HG02870 (cell line): ENCODE measurements around the gene TRIM59.
"Not testable (repeated sequence)": the region's sequence is repeated elsewhere in the genome, so short reads cannot be mapped to it uniquely, and the experiment has no call there.

ENCODE experiments used
- ATAC-seq: cut with Tn5 transposase; IDR thresholded peaks from one replicate; pipeline ENCODE4 v1.9.1; 2021; ENCODE audit warnings: mild to moderate bottlenecking, moderate library complexity; ENCODE audit not compliant: unreplicated experiment

The TRIM59 gene

DNA sequence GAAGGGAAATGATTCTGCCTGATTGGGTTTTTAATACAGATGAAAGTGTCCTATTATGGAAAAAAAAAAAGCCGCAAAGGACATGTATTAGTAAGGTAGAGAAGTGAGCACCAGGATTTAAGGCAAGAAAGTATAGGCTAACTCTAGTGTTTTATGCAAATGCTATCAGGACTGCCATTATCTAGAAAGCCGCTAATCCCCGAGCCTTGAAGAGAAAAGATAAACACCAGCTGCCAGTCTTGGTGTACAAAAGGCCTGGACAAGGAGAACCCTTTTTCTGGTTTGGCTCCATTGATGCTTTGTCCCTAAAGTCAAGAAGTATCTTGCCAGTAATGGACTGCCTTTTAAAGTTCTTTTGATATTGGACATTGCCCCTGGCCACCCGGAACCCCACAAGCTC, 8.6 kb upstream of the TRIM59 start:
- ATAC-seq = no peak

DNA sequence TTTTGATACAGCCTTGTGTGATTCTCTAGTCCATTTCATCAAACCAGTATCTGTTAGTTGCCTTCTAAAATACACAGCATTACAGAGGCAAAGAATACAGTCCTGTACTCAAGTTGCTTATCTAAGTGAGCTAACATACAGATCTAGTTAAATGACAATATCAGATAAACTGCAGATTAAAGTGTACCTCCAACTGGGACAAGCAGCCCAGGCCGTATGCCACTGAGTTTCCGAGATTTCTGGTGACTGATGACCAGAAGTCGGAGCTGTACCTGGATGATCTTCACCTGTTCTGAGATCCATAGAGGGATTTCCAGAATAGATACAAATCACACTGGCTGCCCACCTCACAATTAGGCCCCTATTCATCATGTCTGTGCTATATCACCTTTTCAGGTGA, 6.3 kb upstream of the TRIM59 start:
- ATAC-seq = no peak

DNA sequence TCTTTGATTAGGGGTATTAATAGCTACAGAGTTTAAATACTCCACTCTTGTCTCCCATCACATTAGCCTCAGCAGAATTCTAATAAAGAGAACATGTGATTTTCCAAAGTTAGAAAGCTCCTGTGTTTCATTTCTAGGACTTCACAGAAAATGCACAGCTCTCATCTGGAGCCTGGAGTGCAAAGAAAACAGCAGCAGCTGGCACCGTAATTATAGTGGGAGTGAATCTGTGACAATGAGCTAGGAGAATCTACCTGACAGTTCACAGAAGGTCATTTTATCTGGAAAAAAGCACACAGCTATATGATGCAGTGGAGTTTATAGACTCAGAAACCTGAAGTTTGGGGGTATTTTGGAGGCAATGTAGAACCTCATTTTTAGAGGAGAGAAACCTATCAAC, 5.4 kb upstream of the TRIM59 start:
- no peak for ATAC-seq

DNA sequence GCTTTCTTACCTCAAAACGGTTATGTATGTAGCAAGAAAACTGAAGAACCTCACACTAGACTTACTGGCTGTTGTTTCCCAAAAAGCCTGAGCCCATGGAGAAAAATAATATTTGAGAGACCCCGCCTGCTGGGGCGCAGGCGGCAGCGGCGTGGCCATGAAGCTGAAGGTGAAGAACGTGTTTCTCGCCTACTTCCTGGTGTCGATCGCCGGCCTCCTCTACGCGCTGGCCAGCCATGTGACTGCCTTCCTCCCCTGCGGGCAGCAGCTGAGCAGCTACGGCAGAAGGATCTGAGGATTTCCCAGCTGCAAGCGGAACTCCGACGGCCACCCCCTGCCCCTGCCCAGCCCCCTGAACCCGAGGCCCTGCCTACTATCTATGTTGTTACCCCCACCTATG, 2.7 kb upstream of the TRIM59 start:
- ATAC-seq = not testable (repeated sequence)

DNA sequence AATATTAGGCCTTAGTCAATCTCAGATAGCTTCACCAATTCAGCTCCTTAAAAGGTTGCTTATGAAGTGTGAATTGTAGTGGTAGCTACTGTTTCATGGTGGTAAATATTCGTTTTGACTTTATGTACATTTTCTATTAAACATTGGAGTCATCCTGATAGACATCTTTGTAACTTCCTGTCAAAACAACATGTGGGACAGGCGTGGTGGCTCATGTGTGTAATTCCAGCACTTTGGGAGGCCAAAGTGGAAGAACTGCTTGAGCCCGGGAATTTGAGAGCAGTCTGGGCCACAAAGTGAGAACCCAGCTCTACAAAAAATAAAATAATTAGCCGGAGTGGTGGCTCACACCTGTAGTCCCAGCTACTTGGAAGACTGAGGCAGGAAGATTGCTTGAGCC, 2.0 kb upstream of the TRIM59 start:
- ATAC-seq = no peak

DNA sequence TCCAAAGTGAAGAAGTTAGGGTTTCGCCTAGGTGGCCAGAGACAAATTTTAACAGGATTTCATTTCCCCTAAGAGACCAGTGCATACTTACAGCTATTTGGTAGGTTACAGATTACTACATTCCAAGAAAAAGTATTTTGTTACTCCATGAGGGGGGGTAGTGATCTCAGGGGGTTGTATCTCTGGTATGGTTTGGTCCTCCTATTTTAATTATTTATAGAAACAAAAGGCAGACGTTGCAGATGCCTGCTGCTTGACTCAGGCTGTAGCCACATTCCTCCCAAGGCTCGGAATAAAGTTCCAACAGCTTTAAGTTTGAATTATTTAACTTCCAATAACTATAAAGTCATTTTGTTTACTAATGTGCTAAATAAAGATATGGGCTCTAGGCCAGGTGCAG, 1.3 kb upstream of the TRIM59 start:
- no peak for ATAC-seq

DNA sequence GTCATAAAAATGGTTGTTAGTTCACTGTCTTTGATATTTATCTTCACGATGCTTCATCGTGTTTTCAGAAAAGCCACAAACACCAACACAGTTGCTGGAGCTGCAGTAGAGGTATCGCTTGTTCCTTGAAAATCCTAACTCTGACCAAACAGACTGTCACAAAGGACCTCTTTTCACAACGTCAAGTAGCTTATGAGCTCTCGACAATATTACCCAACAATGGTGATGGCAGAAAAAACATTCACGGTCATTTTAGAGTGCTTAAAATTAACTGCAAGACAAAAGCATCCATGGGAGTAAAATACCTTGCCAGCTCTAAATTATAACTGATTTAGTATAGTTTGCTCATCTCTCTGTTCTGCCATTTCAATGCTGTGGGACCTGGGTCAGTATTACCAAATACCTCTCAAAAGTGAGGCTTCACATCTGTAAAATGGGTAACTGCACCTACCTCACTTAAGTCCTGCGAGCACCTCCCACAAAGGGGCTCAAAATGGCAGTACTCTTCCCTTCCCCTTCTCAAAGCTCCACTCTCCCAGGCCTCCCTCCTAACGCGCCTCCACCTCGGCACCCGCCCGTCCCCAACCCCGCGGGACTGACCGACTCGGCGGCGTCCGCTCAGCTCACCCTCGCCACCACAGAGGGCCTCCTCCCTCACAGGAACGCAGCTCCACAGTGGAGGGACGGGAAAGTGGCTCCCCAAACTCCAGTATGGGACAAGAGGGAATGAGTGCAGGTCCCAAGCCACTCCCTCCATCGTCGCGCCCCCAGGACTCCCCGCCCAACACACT, 546 bp downstream of the TRIM59 start:
- peak; percentile 37 for ATAC-seq

DNA sequence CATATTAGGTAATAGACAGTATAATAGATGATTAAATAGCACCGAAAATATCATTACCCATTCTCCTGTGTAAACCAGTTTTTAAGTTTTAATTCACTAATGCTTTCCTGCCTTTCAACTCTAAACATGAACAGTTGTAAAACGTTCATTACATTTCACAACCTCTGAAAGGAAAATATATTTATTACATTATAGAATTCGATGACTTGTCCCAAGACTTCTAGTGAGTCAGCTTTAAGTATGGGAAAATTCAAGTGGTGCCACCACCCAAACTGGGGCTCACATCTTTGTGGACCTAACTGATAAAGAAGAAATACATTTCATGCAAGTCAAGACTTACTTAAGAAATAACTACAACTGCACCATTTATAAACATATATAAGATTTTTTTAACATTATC, 2.0 kb downstream of the TRIM59 start:
- ATAC-seq = no peak

DNA sequence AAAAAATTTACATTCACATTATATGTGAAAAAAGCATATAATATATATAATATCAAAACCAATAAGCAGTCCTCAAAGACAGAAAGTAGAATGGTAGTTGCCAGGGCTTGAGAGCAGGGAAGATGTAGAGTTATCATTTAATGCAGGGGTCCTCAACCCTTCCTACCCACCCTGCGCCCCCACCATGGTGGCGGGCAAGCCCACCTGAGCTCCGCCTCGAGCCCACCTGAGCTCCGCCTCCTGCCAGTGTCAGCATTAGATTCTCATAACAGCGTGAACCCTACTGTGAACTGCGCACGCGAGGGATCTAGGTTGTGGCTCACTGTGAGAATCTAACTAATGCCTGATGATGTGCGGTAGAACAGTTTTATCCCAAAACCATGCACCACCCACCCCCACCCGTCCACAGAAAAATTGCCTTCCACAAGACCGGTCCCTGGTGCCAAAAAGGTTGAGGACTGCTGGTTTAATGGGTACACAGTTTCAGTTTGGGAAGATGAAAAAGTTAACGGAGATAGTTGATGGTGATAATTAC, 3.0 kb downstream of the TRIM59 start:
- ATAC-seq = no peak

DNA sequence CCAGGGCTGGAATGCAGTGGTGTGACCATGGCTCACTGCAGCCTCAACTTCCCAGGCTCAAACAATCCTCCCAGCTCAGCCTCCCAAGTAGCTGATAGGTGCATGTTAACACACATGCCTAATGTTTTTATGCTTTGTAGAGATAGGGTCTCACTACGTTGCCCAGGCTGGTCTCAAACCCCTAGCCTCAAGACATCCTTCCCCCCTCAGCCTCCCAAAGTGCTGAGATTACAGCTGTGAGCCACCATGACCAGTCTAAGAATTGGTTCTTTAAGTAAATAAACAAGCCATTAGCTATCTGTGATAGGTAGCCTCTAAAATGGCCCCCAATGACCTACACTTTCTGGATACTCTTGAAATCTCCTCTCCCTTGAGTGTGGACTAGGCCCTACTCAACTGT, 3.7 kb downstream of the TRIM59 start:
- no peak for ATAC-seq

DNA sequence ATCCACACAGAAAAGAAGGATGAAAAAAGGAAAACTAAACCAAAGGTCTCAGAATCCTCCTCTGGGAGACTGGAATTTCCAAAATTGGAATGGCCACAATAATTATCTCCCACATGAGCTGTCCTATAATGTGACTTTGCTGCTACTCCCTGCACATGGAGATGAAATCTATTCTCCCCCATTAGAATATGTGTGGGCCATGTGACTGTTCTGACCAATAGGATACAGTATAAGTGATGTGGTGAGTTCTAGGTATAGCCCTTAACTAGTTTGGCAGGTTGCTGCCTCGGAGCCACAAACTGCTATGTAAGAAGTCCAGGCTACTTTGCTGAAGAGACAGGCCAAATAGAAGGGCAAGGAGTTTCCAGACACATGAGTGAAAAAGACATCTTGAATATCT, 5.2 kb downstream of the TRIM59 start:
- ATAC-seq = no peak

DNA sequence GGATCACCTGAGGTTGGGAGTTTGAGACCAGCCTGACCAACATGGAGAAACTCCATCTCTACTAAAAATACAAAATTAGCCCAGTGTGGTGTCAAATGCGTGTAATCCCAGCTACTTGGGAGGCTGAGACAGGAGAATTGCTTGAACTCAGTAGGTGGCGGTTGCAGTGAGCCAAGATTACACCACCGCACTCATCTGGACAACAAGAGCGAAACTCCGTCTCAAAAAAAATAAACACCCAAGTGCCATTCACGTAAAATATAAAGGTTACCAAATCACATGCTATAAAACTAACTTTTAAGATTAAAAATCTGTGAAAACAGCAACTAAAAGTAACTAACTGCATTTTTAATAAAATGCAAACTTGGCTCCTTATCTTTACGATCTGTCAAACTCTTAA, 8.9 kb downstream of the TRIM59 start:
- ATAC-seq = no peak

DNA sequence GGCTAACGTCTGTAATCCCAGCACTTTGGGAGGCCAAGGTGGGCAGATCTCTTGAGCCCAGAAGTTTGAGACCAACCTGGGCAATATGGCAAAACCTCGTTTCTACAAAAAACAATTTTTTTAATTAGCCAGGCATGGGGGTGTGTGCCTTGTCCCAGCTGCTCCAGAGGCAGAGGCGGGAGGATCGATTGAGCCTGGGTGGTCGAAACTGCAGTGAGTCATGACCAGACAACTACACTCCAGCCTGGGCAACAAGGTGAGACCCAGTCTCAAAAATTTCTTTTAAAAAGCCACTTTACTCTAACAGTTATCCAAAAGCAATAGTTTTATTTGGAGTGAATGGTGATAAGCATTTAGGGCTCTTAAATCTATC, 12.5 kb downstream of the TRIM59 start:
- ATAC-seq = no peak

DNA sequence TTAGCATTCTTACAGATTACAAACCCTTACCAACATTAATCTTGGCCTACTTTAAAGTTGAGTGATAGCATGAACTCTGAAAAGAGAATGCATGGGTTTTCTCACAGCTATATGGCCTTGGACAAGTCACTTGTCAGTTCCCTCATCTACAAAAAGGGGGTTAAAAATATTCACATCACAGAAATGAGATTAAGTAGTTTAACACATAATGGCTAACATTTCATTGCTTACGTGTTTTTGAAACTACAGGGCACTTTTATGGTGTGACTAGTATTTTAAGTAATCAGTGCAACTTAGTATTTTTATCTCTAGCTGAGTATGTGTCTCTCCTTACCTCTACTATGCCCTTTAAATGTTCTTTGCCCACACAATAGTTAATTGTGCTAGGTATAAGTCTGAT, 13.8 kb downstream of the TRIM59 start:
- no peak for ATAC-seq

DNA sequence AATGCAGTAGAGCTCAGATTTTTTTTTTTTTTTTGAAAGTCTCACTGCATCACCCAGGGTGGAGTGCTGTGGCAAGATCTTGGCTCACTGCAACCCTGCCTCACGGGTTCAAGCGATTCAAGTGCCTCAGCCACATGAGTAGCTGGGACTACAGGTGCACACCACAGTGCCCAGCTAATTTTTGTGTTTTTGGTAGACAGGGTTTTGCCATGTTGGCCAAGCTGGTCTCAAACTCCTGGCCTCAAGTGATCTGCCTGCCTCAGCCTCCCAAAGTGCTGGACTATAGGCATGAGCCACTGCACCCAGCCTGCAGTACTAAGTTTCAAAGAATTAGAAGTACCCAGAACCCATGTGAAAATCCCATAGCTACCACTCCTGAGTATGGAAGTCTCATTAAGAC, 14.5 kb downstream of the TRIM59 start:
- ATAC-seq = no peak

DNA sequence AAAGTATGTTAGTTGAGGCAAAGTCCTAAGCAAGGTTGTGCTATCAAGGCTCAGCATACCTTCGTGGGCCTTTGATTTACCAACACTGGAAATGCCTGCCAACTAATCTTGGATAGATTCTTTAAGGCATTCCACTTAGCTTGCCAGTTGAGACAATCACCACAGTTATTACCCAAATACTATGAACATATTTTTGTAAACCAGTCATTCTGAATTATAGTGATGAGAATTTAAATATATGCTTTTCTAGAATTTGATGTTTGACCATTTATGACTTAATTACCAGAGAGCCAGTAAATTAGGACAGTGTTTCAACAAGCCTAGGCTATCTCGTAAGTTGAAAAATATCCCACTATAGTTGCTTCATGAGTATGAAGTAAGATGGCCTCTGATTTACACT, 15.5 kb downstream of the TRIM59 start:
- ATAC-seq = no peak

DNA sequence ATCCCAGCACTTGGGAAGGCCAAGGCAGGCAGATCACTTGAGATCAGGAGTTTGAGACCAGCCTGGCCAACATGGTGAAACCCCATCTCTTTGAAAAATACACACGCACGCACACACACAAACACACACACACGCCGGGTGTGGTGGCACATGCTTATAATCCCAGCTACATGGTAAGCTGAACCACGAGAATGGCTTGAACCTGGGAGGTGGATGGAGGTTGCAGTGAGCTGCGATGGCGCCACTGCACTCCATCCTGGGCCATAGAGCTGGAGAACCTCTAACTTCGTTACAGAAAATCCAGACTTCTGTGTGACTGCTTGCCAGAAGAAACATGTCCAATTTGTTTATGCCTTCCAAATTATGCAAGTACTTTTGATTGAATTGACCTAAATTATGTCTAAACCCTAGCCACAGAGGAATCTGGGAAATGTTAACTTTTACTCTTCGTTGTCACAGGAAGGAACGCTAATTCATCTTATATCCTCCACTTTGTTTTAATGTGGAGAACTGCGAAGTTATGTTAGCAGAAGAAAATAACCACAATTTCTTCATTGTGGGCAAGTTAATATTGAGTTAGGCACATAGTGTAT, 21.7 kb downstream of the TRIM59 start:
- no peak for ATAC-seq

DNA sequence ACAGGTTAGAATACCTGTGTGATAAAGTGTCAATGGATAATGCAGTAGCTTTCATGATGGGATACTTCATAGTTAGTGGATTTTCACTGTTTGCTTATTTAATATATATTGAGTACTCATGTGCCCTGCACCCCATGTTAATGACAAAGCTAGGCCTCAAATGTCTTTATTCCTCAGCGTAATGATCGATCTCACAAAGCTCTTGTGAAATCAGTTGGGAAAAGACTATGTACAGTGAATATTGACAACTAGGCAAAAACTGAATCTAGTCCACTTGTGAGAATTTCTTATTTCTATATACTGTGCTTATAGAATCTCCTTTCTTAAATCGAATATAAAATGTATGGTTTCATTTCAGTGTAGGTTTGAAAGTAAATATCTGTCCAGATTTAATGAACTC, 32.3 kb downstream of the TRIM59 start:
- no peak for ATAC-seq

DNA sequence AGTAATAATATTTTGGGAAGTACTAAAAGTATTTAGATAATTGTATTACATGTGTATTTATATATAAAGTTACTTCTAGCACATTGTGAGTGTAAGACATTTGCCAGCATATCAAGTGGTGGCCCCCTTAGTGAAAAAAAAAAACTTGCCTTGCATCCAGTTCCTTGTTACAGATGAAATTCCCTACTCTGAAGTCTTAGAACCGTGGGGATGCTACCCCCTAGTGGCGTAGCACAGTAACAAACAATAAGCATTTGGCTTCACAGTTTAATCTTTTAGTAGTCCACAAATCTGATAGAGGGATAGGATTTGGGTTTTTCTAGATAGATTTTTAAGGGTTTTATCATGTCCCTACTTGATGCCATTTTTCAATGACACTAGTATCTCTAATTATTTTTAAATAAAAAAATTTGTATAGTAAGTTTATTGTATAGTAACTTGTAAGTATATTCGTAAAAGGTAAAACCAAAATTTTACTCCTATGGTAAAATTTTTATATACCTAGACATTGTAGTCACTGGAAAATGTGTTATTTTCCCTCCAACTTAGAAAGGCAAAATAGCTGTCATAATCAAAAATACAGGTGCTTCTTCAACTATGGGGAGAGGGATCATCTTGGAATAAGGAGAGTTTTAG, 35.9 kb downstream of the TRIM59 start:
- no peak for ATAC-seq

DNA sequence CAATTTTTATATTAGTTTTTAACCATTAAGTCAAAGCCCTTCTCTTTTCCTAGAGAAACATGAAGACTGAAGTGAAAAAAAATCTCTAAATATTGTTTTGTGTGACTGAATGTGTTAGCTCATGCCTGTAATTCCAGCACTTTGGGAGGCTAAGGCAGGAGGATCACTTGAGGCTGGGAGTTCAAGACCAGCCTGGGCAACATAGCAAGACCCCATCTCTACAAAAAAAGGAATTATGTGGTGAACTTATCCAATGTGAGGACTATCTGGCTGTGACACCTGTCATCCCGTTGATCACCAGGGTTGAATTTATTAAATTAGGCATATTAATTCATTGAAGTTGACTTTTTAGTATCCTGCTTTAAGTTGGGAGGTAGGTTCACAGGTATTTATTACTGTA, 37.1 kb downstream of the TRIM59 start:
- no peak for ATAC-seq

DNA sequence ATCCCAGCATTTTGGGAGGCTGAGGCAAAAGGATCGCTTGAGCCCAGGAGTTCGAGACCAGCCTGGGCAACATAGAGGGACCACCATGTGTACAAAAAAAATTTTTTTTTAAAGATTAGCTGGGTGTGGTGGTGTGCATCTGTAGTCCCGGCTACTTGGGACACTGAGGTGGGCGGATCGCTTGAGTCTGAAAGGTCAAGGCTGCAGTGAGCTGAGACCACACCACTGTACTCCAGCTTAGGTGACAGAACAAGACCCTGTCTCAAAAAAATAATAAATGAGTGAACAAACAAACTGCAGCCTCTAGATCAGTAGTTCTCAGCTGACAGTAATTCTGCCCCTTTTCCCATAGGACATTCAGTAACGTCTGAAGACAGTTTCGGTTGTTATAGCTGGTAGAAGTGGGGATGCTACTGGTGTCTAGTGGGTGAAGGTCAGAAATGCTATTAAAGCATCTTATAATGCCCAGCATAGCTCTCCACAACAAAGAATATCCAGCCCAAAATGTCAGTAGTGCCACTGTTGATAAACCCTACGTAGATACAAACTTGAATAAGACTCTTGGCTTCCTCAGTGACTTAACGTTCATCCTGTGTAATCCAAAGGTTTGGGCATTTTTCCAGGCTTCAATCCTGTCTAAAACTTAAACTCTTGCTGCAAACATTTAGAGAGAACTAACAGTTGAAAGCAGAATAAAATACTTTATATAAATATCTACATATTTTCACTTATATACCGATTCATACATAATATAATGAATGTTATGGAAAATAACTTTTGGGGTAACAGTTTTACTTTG, 39.6 kb downstream of the TRIM59 start:
- ATAC-seq = no peak
